Prostate gland (tissue), 2 donors: ENCODE results near the gene IMMT.

Source experiments
- CTCF ChIP-seq, 4 experiments: fragments of 200-600 bp in 2 of 4; fragments of 450-650 bp in 2 of 4; sonication (generic) in 2 of 4; IDR thresholded peaks; 1 replicate in 3 of 4; 2 replicates in 1 of 4; pipeline ENCODE4 v1.5.1; 2016 to 2019; ENCODE audit warnings: antibody characterized with exemption in 4 of 4, mild to moderate bottlenecking in 2 of 4, moderate library complexity in 2 of 4
- POLR2A ChIP-seq: fragments of 450-650 bp; IDR thresholded peaks from one replicate; pipeline ENCODE4 v1.6.1; 2016; ENCODE audit warnings: antibody characterized with exemption, mild to moderate bottlenecking

GRCh38 chr2:86140969-86141392 is 54.3 kb downstream of the IMMT start:
- TF ChIP-seq POLR2A (no peak), CTCF (IDR thresholded peaks at IDR 0.05) (no peak)
